Mucosa of descending colon (tissue), 3 donors: Measurements from ENCODE around the gene EXOC1. TPM values are rescaled to one million over a fixed set of nuclear protein-coding genes. Genes with fewer than 3 reads are reported as not detected.

Experiments used
- ATAC-seq: fragments of 200-7000 bp; cut with Tn5 transposase; one replicate; pipeline ENCODE4 v1.9.1; 2020; ENCODE audit warnings: mild to moderate bottlenecking, moderate library complexity
- DNase-seq, 3 donors: peaks; one replicate each; pipeline ENCODE4 v3.0.0-alpha.2; 2020
- H3K36me3 ChIP-seq: fragments of 200-600 bp; one replicate; pipeline ENCODE4 v1.8.0; 2021; ENCODE audit warnings: low read depth, mild to moderate bottlenecking
- H3K4me1 ChIP-seq: fragments of 200-600 bp; one replicate; pipeline ENCODE4 v1.8.0; 2021; ENCODE audit warnings: low read depth, mild to moderate bottlenecking
- H3K4me3 ChIP-seq: fragments of 200-600 bp; one replicate; pipeline ENCODE4 v1.8.0; 2021; ENCODE audit warnings: mild to moderate bottlenecking
- H3K9me3 ChIP-seq: fragments of 200-600 bp; one replicate; pipeline ENCODE4 v1.8.0; 2021; ENCODE audit warnings: mild to moderate bottlenecking
- intact Hi-C, 2 donors: fragments of 100-400 bp; cut with DNase I in 1 of 2; cut with micrococcal nuclease in 1 of 2; formaldehyde crosslinking; loops; one replicate each; pipeline versions ENCODE4 v1.11.0 to v1.11.1; 2022; cut with DNase I, micrococcal nuclease
- long read RNA-seq, 2 donors: library from polyadenylated mRNA; unstranded; transcript quantifications; one replicate each; pipeline ENCODE4 v2.0.0, GENCODE V29; 2019 to 2021
- total RNA-seq, 3 donors: library from RNA; stranded (reverse); fragmentation: NEBNext Ultra II Directional in 2 of 3; extraction: Animal tissue kit (Norgen Biotek cat#: 25700) in 2 of 3; gene quantifications; one replicate each; pipeline versions ENCODE4 v1.2.1 to v1.2.4, GENCODE V29; 2021 to 2023
- TF ChIP-seq, protein P1 (sequence below): fragments of 200-600 bp; IDR thresholded peaks from one replicate; pipeline ENCODE4 v1.8.0; 2022; ENCODE audit warnings: antibody characterized with exemption, mild to moderate bottlenecking
- donor health status: DM: no; HTN: no; CAD: no; lungs with moderate emphysema.
- donor health status: DM: no; HTN: no; CAD: no.
- donor health status: DM: no; HTN: yes; CAD: no.

Gene EXOC1, protein sequence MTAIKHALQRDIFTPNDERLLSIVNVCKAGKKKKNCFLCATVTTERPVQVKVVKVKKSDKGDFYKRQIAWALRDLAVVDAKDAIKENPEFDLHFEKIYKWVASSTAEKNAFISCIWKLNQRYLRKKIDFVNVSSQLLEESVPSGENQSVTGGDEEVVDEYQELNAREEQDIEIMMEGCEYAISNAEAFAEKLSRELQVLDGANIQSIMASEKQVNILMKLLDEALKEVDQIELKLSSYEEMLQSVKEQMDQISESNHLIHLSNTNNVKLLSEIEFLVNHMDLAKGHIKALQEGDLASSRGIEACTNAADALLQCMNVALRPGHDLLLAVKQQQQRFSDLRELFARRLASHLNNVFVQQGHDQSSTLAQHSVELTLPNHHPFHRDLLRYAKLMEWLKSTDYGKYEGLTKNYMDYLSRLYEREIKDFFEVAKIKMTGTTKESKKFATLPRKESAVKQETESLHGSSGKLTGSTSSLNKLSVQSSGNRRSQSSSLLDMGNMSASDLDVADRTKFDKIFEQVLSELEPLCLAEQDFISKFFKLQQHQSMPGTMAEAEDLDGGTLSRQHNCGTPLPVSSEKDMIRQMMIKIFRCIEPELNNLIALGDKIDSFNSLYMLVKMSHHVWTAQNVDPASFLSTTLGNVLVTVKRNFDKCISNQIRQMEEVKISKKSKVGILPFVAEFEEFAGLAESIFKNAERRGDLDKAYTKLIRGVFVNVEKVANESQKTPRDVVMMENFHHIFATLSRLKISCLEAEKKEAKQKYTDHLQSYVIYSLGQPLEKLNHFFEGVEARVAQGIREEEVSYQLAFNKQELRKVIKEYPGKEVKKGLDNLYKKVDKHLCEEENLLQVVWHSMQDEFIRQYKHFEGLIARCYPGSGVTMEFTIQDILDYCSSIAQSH
- 10 to 100 TPM; 32.9 to 53.3 (median 37.4) TPM for total RNA-seq
- long read RNA-seq, donor 1, transcript EXOC1-202 (18 exons, 3,248 nt), result minor isoform, 5 of 32 reads
- long read RNA-seq, donor 1, transcript EXOC1-201 (19 exons, 3,357 nt), result minor isoform, 6 of 32 reads
- long read RNA-seq, donor 1, transcript EXOC1-203 (19 exons, 3,551 nt), result major isoform, 8 of 32 reads
- long read RNA-seq, donor 1, partial matches to known transcripts, result 1 of 32 reads
- long read RNA-seq, donor 1, other reads (novel, unspliced or antisense), result 12 of 32 reads
- long read RNA-seq, donor 2, partial matches to known transcripts, result 11 of 17 reads
- long read RNA-seq, donor 2, other reads (novel, unspliced or antisense), result 1 of 17 reads

DNA sequence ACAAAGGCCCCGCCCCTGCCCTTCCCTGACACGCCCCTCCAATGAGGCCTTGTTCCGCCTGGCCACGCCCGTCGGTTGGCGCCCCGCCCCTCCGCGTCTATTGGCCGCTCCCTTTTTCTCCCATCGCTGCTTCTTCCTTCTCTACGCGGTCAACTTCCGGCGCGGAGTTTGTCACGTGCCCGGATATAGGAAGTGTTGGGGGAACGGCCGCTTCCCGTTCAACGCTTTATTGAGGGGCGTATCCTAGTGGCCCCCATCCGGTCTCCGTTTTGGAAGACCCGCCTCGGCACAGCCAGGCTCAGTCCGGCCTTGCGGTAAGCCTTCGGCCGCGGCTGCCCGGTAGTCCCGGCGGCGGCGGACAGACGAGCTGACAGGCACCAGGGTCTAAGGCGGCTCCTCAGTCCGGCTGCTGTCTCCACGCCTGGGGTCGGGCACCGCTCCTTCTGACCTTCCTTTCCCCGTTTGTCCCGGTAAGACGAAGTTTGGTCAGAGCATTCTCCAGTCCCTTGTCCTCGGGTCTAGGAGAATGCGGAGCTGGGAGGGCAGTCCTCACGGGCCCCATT is at the start of gene EXOC1:
Gene EXOC1 (plus strand): TSS at position 165 of the 563 bp plus-strand sequence. CDS start 4,676 bp downstream, outside the sequence.
- ATAC-seq, result peak; percentile 99
- DNase-seq, result peak; percentile 100
- H3K4me1 ChIP-seq, result peaks cover 8% of the 10 kb centered on the region
- H3K9me3 ChIP-seq, result no peaks in the 10 kb centered on the region
- TF ChIP-seq, protein P1, sequence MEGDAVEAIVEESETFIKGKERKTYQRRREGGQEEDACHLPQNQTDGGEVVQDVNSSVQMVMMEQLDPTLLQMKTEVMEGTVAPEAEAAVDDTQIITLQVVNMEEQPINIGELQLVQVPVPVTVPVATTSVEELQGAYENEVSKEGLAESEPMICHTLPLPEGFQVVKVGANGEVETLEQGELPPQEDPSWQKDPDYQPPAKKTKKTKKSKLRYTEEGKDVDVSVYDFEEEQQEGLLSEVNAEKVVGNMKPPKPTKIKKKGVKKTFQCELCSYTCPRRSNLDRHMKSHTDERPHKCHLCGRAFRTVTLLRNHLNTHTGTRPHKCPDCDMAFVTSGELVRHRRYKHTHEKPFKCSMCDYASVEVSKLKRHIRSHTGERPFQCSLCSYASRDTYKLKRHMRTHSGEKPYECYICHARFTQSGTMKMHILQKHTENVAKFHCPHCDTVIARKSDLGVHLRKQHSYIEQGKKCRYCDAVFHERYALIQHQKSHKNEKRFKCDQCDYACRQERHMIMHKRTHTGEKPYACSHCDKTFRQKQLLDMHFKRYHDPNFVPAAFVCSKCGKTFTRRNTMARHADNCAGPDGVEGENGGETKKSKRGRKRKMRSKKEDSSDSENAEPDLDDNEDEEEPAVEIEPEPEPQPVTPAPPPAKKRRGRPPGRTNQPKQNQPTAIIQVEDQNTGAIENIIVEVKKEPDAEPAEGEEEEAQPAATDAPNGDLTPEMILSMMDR, result no peak
- H3K4me3 ChIP-seq, result peak within 1 kb of the TSS; percentile 94
- intact Hi-C loops, result no loop called here
- no peaks in the 10 kb centered on the region for H3K36me3 ChIP-seq

DNA sequence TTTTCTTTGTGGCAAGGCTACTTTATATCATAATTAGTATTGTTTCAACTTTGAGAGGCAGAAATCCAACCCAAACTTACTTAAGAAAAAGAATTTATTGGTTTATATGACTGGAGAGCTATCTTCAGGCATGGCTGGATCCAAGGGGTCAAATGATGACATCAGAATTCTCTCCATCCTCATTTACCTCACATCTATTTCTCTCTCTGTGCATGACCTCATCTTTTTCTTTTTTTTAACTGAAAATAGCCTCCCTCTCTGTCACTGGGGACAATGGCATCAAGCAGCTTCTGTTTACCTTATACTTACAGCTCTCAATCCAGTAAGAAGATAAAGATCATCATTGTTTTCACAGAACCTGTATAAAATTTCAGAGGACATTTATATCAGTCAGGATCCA is 45.9 kb upstream of the EXOC1 start:
- Histone ChIP-seq H3K4me3 (no peak overlapping the region), H3K4me1 (no peaks in the 10 kb centered on the region), H3K9me3 (no peaks in the 10 kb centered on the region), H3K36me3 (no peaks in the 10 kb centered on the region)
- DNase-seq, result no peak
- intact Hi-C loops, result no loop called here
- ATAC-seq, result no peak
- TF ChIP-seq, protein P1, result no peak

DNA sequence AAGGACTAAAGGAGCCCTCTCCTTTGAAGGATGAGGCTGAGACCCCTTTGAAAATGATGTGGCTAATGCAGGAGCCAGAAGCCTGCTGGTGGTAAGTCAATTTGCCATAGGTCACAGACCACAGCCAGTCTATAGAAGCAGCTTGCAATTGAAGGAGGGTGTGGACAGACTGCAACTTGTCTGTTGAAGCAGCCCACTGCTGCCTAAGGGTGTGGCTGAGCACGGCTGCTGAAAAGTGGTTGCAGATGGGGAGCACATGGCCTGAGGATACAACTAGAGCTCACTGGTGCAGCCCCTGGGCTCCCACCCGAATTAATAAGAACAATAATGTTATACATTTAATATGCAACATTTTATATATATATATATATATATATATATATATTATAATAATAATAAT is 45.3 kb upstream of the EXOC1 start:
- DNase-seq (no peak), ATAC-seq (no peak)
- Histone ChIP-seq H3K4me3 (no peak overlapping the region), H3K9me3 (no peaks in the 10 kb centered on the region), H3K36me3 (no peaks in the 10 kb centered on the region), H3K4me1 (no peaks in the 10 kb centered on the region)
- TF ChIP-seq, protein P1, result no peak
- intact Hi-C loops, result no loop called here

DNA sequence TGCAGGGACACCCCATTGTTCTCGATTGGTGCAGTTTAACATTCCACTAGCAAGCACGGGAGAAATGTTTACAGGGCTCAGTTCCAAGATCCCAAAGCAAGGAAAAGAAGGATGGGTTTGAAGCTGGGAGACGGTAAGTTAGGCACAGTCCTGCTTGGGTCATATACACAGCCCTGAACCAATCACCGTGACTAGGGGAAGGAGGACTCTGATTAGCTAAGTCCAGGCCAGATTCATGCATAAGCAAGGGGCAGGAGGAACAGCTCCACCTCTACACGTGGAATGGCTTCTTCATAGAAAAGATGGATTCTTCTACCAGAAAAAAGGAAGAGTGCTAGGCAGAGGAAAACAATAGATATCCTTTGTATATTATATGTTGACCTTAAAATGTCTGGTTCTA is 44.8 kb upstream of the EXOC1 start:
- ATAC-seq (no peak), DNase-seq (no peak)
- TF ChIP-seq, protein P1, result no peak
- Histone ChIP-seq H3K4me1 (no peaks in the 10 kb centered on the region), H3K36me3 (no peaks in the 10 kb centered on the region), H3K9me3 (no peaks in the 10 kb centered on the region), H3K4me3 (no peak overlapping the region)
- intact Hi-C loops, result no loop called here

DNA sequence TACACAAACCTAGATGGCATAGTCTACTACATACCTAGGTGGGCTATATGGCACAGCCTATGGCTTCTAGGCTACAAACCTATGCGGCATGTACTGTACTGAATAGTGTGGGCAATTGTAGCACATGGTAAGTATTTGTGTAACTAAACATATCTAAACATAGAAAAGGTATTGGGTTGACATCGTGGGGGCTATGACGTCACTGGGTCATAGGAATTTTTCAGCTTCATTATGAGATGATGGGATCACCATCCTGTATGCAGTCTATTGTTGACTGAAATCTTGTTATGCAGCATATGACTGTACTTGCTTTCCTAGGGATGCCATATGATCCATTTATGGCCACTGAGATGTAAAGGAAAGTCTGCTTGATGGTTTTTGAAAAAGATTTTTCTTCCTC is 35.8 kb upstream of the EXOC1 start:
- no peak overlapping the region for H3K4me3 ChIP-seq

More for the DNA sequence above, 35.8 kb upstream of the EXOC1 start:
- no peaks in the 10 kb centered on the region for H3K36me3 ChIP-seq
- no peak for DNase-seq
- H3K9me3 ChIP-seq, result no peaks in the 10 kb centered on the region
- intact Hi-C loops, result no loop called here
- TF ChIP-seq, protein P1, result no peak
- no peak for ATAC-seq
- H3K4me1 ChIP-seq, result no peaks in the 10 kb centered on the region
